ENCODE results near the gene SEC22C.
"Not testable (repeated sequence)": the region's sequence is repeated elsewhere in the genome, so short reads cannot be mapped to it uniquely, and the experiment has no call there.

SEC22C gene
- total RNA-seq: 67.1 to 138 (median 76.1) reads per million in 9 experiments

- Mint-ChIP-seq H3K27me3 (no peaks in the 10 kb centered on the region), H3K27ac (peak within 1 kb of the TSS; percentile 95 to 96), H3K36me3 (ENCODE audit: insufficient read depth) (peaks cover 23% of the 10 kb centered on the region), H3K9me3 (no peaks in the 10 kb centered on the region), H3K4me1 (ENCODE audit: low read depth in 2 of 2) (peaks cover 34 to 42% of the 10 kb centered on the region in 2 donors), H3K4me3 (peak within 1 kb of the TSS; percentile 80 to 89)
- ATAC-seq (replicated peaks) (peak; percentile 85), DNase-seq (peak; percentile 92 to 94 (median 92))
These were observed at the start of gene SEC22C for GRCh38 chr3:42581709-42582473. SEC22C (minus strand) TSS chr3:42581967; CDS start chr3:42569046, 12,921 bp downstream.

GRCh38 chr3:42613462-42613861 lies 31.7 kb upstream of the SEC22C start:
- peaks cover 49% of the 10 kb centered on the region for H3K36me3 Mint-ChIP-seq (ENCODE audit: insufficient read depth)
- peaks cover 31 to 49% of the 10 kb centered on the region in 2 donors for H3K4me1 Mint-ChIP-seq (ENCODE audit: low read depth in 2 of 2)
- DNase-seq (no peak), ATAC-seq (replicated peaks) (peak; percentile 62)
- H3K27me3 Mint-ChIP-seq: no peaks in the 10 kb centered on the region
- no peak overlapping the region for H3K4me3 Mint-ChIP-seq
- H3K9me3 Mint-ChIP-seq: no peaks in the 10 kb centered on the region
- peak overlapping the region; percentile 9 to 39 for H3K27ac Mint-ChIP-seq

- ATAC-seq (replicated peaks): no peak
- Mint-ChIP-seq H3K27me3 (no peaks in the 10 kb centered on the region), H3K9me3 (no peaks in the 10 kb centered on the region), H3K4me1 (ENCODE audit: low read depth in 2 of 2) (peaks cover 34 to 52% of the 10 kb centered on the region in 2 donors), H3K36me3 (ENCODE audit: insufficient read depth) (peaks cover 49% of the 10 kb centered on the region), H3K27ac (peak overlapping the region; percentile 9 to 39), H3K4me3 (no peak overlapping the region)
- no peak for DNase-seq
These were observed 31.2 kb upstream of the SEC22C start for GRCh38 chr3:42612928-42613327.

- Mint-ChIP-seq H3K9me3 (no peaks in the 10 kb centered on the region), H3K4me3 (peak overlapping the region in 1 of 2 donors; percentile 22), H3K36me3 (ENCODE audit: insufficient read depth) (peaks cover 49% of the 10 kb centered on the region), H3K27me3 (no peaks in the 10 kb centered on the region), H3K27ac (peak overlapping the region in 1 of 2 donors; percentile 44), H3K4me1 (ENCODE audit: low read depth in 2 of 2) (peaks cover 35 to 56% of the 10 kb centered on the region in 2 donors)
- ATAC-seq (replicated peaks) (peak; percentile 44), DNase-seq (no peak)
These were observed 30.4 kb upstream of the SEC22C start for GRCh38 chr3:42612217-42612616.

GRCh38 chr3:42610976-42611375 lies 29.2 kb upstream of the SEC22C start:
- Mint-ChIP-seq H3K27me3 (no peaks in the 10 kb centered on the region), H3K36me3 (ENCODE audit: insufficient read depth) (peaks cover 49% of the 10 kb centered on the region), H3K4me3 (peak overlapping the region; percentile 34 to 57), H3K27ac (peak overlapping the region; percentile 63 to 77), H3K4me1 (ENCODE audit: low read depth in 2 of 2) (peaks cover 34 to 60% of the 10 kb centered on the region in 2 donors), H3K9me3 (no peaks in the 10 kb centered on the region)
- DNase-seq: no peak
- ATAC-seq (replicated peaks): peak; percentile 74

- Mint-ChIP-seq H3K36me3 (ENCODE audit: insufficient read depth) (peaks cover 64% of the 10 kb centered on the region), H3K9me3 (no peaks in the 10 kb centered on the region), H3K4me3 (peak overlapping the region in 1 of 2 donors; percentile 11), H3K27ac (peak overlapping the region; percentile 75 to 77), H3K27me3 (no peaks in the 10 kb centered on the region), H3K4me1 (ENCODE audit: low read depth in 2 of 2) (peaks cover 39 to 71% of the 10 kb centered on the region in 2 donors)
- ATAC-seq (replicated peaks) (no peak), DNase-seq (no peak)
These were observed 26.8 kb upstream of the SEC22C start for GRCh38 chr3:42608581-42608980.

- DNase-seq (no peak), ATAC-seq (replicated peaks) (no peak)
- H3K4me3 Mint-ChIP-seq: no peak overlapping the region
- H3K27me3 Mint-ChIP-seq: no peaks in the 10 kb centered on the region
- peaks cover 66% of the 10 kb centered on the region for H3K36me3 Mint-ChIP-seq (ENCODE audit: insufficient read depth)
- H3K9me3 Mint-ChIP-seq: no peaks in the 10 kb centered on the region
- no peak overlapping the region for H3K27ac Mint-ChIP-seq
- peaks cover 32 to 63% of the 10 kb centered on the region in 2 donors for H3K4me1 Mint-ChIP-seq (ENCODE audit: low read depth in 2 of 2)
These were observed 23.9 kb upstream of the SEC22C start for GRCh38 chr3:42605546-42606173.

GRCh38 chr3:42602961-42603360 lies 21.2 kb upstream of the SEC22C start:
- DNase-seq: no peak
- Mint-ChIP-seq H3K9me3 (peaks cover 0 to 2% of the 10 kb centered on the region in 2 donors), H3K36me3 (ENCODE audit: insufficient read depth) (peaks cover 55% of the 10 kb centered on the region), H3K4me1 (ENCODE audit: low read depth in 2 of 2) (peaks cover 22 to 54% of the 10 kb centered on the region in 2 donors), H3K27ac (peak overlapping the region in 1 of 2 donors; percentile 94), H3K27me3 (no peaks in the 10 kb centered on the region), H3K4me3 (peak overlapping the region in 1 of 2 donors; percentile 29)
- no peak for ATAC-seq (replicated peaks)

GRCh38 chr3:42601896-42602581 lies 20.3 kb upstream of the SEC22C start:
- peak overlapping the region; percentile 93 to 94 for H3K4me3 Mint-ChIP-seq
- DNase-seq: no peak
- peaks cover 0 to 2% of the 10 kb centered on the region in 2 donors for H3K9me3 Mint-ChIP-seq
- peaks cover 55% of the 10 kb centered on the region for H3K36me3 Mint-ChIP-seq (ENCODE audit: insufficient read depth)
- peaks cover 21 to 48% of the 10 kb centered on the region in 2 donors for H3K4me1 Mint-ChIP-seq (ENCODE audit: low read depth in 2 of 2)
- H3K27ac Mint-ChIP-seq: peak overlapping the region in 1 of 2 donors; percentile 94
- H3K27me3 Mint-ChIP-seq: no peaks in the 10 kb centered on the region
- ATAC-seq (replicated peaks): no peak

GRCh38 chr3:42600958-42601675 lies 19.4 kb upstream of the SEC22C start:
- Mint-ChIP-seq H3K9me3 (peaks cover 0 to 2% of the 10 kb centered on the region in 2 donors), H3K4me3 (peak overlapping the region; percentile 93 to 94), H3K36me3 (ENCODE audit: insufficient read depth) (peaks cover 54% of the 10 kb centered on the region), H3K27me3 (no peaks in the 10 kb centered on the region), H3K27ac (peak overlapping the region; percentile 94 to 96), H3K4me1 (ENCODE audit: low read depth in 2 of 2) (peaks cover 19 to 43% of the 10 kb centered on the region in 2 donors)
- ATAC-seq (replicated peaks): peak; percentile 13
- peak in 2 of 3 experiments; percentile 29 to 35 for DNase-seq

- Mint-ChIP-seq H3K4me1 (ENCODE audit: low read depth in 2 of 2) (peaks cover 16 to 35% of the 10 kb centered on the region in 2 donors), H3K4me3 (peak within 1 kb of the TSS; percentile 93 to 94), H3K9me3 (peaks cover 0 to 2% of the 10 kb centered on the region in 2 donors), H3K27ac (peak within 1 kb of the TSS; percentile 94 to 96), H3K36me3 (ENCODE audit: insufficient read depth) (peaks cover 58% of the 10 kb centered on the region), H3K27me3 (no peaks in the 10 kb centered on the region)
- peak; percentile 100 for DNase-seq
- peak; percentile 89 for ATAC-seq (replicated peaks)
These were observed 18.6 kb upstream of the SEC22C start, which contains the start of gene NKTR for GRCh38 chr3:42600111-42600957. NKTR (plus strand) TSS chr3:42600686; CDS start chr3:42601007, 321 bp downstream.

- not testable (repeated sequence) for H3K9me3 Mint-ChIP-seq; H3K4me3 Mint-ChIP-seq; DNase-seq; H3K27ac Mint-ChIP-seq; H3K27me3 Mint-ChIP-seq; ATAC-seq (replicated peaks)
- peaks cover 50% of the 10 kb centered on the region for H3K36me3 Mint-ChIP-seq (ENCODE audit: insufficient read depth)
- H3K4me1 Mint-ChIP-seq (ENCODE audit: low read depth in 2 of 2): peaks cover 16 to 31% of the 10 kb centered on the region in 2 donors
These were observed 15.3 kb upstream of the SEC22C start for GRCh38 chr3:42597098-42597497.

Data from effector memory CD8-positive, alpha-beta T cell (primary cell).